Ascending aorta (tissue), 2 donors: ENCODE results near the gene RASSF5. TPM values are rescaled to one million over a fixed set of nuclear protein-coding genes. Genes with fewer than 3 reads are reported as not detected.

Source experiments
- DNase-seq, 2 donors: peaks; one replicate each; pipeline ENCODE4 v3.0.0-alpha.2; 2019; ENCODE audit warnings: low spot score in 2 of 2
- H3K27ac ChIP-seq, 2 donors: fragments of 200-600 bp; sonication (generic); one replicate each; pipeline ENCODE4 v1.5.1; 2016 to 2017; ENCODE audit warnings: mild to moderate bottlenecking in 1 of 2
- H3K27me3 ChIP-seq: fragments of 200-600 bp; sonication (generic); one replicate; pipeline ENCODE4 v1.5.1; 2017
- H3K36me3 ChIP-seq, 2 donors: fragments of 200-600 bp; sonication (generic); one replicate each; pipeline ENCODE4 v1.5.1; 2016
- H3K4me1 ChIP-seq, 2 donors: fragments of 200-600 bp; sonication (generic); one replicate each; pipeline ENCODE4 v1.5.1; 2016 to 2017; ENCODE audit warnings: mild to moderate bottlenecking in 1 of 2
- H3K4me3 ChIP-seq, 2 donors: fragments of 200-600 bp; sonication (generic); one replicate each; pipeline ENCODE4 v1.5.1; 2016 to 2017; ENCODE audit warnings: mild to moderate bottlenecking in 1 of 2
- H3K9me3 ChIP-seq, 2 donors: fragments of 200-600 bp; sonication (generic); one replicate each; pipeline ENCODE4 v1.5.1; 2016
- intact Hi-C: fragments of 100-400 bp; cut with DNase I; formaldehyde crosslinking; loops from one replicate; pipeline ENCODE4 v1.15.1; 2023
- total RNA-seq: library from RNA; depleted of rRNA; stranded (reverse); fragments of >200 nt; gene quantifications from one replicate; pipeline ENCODE4 v1.1.0, GENCODE V29; 2016
- TF ChIP-seq, protein P1 (sequence below), 3 experiments: fragments of 200-600 bp in 2 of 3; fragments of 450-650 bp in 1 of 3; sonication (generic) in 2 of 3; IDR thresholded peaks; one replicate each; pipeline ENCODE4 v1.5.1; 2016 to 2019; ENCODE audit warnings: antibody characterized with exemption in 3 of 3, mild to moderate bottlenecking in 1 of 3, moderate library complexity in 1 of 3

Gene RASSF5
- total RNA-seq, 1 donor from 2014 or later: 8.9 TPM

DNA sequence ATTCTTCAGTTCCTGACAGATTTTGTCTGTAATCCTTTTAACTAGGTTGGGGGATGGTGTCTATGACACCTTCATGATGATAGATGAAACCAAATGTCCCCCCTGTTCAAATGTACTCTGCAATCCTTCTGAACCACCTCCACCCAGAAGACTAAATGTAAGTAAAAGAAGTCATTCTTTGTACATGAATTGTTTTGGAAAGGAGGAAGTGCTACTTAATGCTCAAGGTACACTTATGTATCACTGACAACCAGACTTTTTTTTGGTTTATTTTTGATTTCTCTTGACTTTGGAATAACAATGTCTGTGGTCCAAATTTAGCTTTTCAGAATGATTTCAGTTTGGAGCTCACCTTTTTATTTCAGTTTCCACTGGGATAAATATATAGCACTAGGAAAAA lies 130.3 kb downstream of the RASSF5 start:
- TF ChIP-seq, protein P1, sequence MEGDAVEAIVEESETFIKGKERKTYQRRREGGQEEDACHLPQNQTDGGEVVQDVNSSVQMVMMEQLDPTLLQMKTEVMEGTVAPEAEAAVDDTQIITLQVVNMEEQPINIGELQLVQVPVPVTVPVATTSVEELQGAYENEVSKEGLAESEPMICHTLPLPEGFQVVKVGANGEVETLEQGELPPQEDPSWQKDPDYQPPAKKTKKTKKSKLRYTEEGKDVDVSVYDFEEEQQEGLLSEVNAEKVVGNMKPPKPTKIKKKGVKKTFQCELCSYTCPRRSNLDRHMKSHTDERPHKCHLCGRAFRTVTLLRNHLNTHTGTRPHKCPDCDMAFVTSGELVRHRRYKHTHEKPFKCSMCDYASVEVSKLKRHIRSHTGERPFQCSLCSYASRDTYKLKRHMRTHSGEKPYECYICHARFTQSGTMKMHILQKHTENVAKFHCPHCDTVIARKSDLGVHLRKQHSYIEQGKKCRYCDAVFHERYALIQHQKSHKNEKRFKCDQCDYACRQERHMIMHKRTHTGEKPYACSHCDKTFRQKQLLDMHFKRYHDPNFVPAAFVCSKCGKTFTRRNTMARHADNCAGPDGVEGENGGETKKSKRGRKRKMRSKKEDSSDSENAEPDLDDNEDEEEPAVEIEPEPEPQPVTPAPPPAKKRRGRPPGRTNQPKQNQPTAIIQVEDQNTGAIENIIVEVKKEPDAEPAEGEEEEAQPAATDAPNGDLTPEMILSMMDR (IDR thresholded peaks at IDR 0.05): no peak

More for the DNA sequence above, 130.3 kb downstream of the RASSF5 start:
- H3K27me3 ChIP-seq: no peaks in the 10 kb centered on the region
- peaks cover 0 to 3% of the 10 kb centered on the region in 2 donors for H3K36me3 ChIP-seq
- no peak overlapping the region for H3K27ac ChIP-seq
- DNase-seq: no peak
- intact Hi-C loops: loop anchor here (10.0 kb wide), 1 partner anchor 167 kb away; no protein-coding TSS in a partner anchor
- H3K4me1 ChIP-seq: peaks cover 0 to 22% of the 10 kb centered on the region in 2 donors
- no peaks in the 10 kb centered on the region for H3K9me3 ChIP-seq
- no peak overlapping the region for H3K4me3 ChIP-seq

Other genes starting within 250 kb of the RASSF5 start
- 6.3 TPM for gene IKBKE, start 37.1 kb upstream of the RASSF5 start, total RNA-seq
- 40.2 TPM for gene EIF2D, start 104.9 kb downstream of the RASSF5 start, total RNA-seq
- 17.9 TPM for gene DYRK3, start 128.0 kb downstream of the RASSF5 start, total RNA-seq
- gene MAPKAPK2, start 177.4 kb downstream of the RASSF5 start, total RNA-seq: 35.3 TPM